GM19372 (cell line): ENCODE results near the gene WTAP.
"Not testable (repeated sequence)": the region's sequence is repeated elsewhere in the genome, so short reads cannot be mapped to it uniquely, and the experiment has no call there.

Source experiments
- ATAC-seq: cut with Tn5 transposase; IDR thresholded peaks from one replicate; pipeline ENCODE4 v1.9.1; 2021; ENCODE audit warnings: mild to moderate bottlenecking, low read depth, moderate library complexity; ENCODE audit not compliant: unreplicated experiment

WTAP gene

GRCh38 chr6:159726255-159726917 lies 920 bp upstream of the WTAP start:
- ATAC-seq, result peak; percentile 21

DNA sequence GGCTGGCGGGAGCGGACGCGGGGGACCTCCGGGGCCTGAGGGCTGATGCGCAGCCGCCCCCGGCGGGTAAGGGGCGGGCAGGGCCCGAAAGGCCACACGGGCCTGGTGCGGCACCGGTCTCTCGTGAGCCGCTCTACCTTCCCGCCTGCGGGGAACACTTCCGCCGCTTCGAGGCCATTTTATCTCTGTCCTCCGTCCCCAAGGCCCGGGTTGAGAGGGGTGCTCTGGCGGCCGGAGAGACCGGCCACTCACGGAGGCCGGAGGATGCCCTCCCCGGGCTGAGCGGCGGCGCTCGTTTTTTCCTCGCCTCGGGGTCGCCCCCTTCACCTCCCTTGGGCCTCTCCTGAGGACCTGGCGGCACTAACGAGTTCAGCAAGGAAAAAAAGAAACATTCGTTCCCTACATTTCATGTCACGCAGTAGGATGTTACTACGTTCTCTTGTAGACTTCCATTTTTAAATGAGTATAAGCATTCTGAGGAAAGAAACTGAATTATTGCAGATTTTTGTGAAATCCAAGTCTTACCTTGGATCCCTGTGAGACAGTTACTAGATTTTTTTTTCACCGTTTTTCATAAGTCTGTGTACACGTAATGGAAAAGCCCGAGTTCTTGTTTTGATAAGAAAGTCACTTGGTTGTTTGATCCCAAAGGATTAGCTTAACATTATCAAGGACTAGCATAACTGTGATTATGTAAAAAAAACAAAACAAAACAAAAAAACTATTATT lies 575 bp downstream of the WTAP start:
- peak; percentile 26 for ATAC-seq

DNA sequence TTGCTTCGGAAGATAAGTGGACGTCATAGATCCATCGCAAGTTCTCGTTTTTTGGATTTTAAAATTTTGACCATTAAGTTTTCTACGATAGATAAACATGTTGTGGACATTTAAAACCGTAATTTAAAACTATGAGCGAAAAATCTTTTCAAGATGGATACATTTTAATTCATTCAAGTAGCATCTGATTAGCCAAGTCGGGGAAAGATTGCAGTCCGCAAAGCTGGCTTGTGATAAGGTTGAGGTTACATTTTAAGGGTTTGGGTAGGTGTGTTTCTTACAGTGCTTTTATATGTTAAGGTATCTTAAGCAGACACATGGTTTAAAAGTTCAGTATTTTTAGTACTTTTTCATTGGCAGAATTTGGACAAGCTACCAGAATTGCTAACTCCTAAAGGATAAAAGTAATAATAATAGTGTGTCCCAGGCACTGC lies 1.2 kb downstream of the WTAP start:
- no peak for ATAC-seq

- ATAC-seq, result no peak
Measured at GRCh38 chr6:159729598-159730331, 2.5 kb downstream of the WTAP start.

DNA sequence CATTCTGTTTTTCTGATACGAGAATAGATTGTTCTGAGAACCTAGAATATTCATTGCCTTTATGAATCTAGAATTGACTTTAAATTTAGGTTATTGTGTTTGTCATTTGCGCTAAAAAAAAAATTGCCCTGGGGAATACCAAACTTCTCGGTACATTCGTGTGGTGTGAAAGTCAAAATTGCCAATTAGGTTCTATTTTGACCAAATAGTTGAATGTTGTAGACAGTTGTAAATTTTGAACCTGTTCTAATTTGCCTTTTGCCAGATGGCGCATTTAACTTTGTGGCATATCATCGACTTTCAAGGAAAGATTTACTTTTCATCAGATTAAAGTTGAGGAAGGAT lies 3.0 kb downstream of the WTAP start:
- no peak for ATAC-seq

GRCh38 chr6:159732550-159732949 lies 5.2 kb downstream of the WTAP start:
- not testable (repeated sequence) for ATAC-seq

GRCh38 chr6:159733395-159733794 lies 6.1 kb downstream of the WTAP start:
- not testable (repeated sequence) for ATAC-seq

- no peak for ATAC-seq
Measured at GRCh38 chr6:159736908-159737307, 9.6 kb downstream of the WTAP start.

DNA sequence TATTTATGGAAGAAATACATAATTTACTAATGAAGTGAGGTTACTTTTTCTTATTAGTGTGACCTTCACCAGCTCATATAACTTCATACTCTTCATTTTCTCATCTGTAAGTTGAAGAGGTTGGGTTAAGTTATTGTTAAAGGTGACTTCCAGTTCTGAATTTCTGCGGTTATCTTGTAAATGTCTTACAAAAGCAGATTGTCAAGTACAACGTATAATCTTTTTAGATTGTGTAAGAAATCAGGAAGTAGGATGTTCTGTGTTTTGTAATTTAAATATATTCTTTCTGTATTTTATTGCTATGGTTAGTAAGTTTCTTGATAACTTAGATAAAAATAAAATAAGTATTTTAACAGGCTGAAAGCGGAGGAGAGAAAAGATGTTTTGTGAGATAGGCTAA lies 12.0 kb downstream of the WTAP start:
- ATAC-seq, result no peak

DNA sequence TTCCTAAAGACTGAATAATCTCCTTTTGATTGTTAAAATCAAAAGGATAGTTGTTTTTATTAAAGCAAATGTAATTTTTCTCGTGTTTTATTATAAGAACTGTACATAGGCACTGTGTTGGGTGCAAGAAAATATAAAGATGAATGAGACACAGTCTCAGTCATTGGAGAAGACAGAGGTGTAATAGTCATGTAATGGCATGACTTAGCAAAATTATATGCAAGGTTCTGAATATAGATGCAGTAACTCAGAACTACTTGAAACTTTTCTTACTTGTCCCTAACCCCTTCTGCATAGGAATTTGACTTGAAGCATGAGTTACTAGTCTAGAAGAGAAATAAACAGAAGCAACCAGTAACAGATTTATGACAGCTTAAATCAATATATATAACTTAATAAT lies 14.9 kb downstream of the WTAP start:
- no peak for ATAC-seq

- ATAC-seq, result no peak
Measured at GRCh38 chr6:159745081-159745480, 17.8 kb downstream of the WTAP start.

- no peak for ATAC-seq
Measured at GRCh38 chr6:159746759-159747158, 19.5 kb downstream of the WTAP start.

- ATAC-seq, result not testable (repeated sequence)
Measured at GRCh38 chr6:159748127-159748526, 20.8 kb downstream of the WTAP start.

- no peak for ATAC-seq
Measured at GRCh38 chr6:159751448-159751847, 24.1 kb downstream of the WTAP start.

DNA sequence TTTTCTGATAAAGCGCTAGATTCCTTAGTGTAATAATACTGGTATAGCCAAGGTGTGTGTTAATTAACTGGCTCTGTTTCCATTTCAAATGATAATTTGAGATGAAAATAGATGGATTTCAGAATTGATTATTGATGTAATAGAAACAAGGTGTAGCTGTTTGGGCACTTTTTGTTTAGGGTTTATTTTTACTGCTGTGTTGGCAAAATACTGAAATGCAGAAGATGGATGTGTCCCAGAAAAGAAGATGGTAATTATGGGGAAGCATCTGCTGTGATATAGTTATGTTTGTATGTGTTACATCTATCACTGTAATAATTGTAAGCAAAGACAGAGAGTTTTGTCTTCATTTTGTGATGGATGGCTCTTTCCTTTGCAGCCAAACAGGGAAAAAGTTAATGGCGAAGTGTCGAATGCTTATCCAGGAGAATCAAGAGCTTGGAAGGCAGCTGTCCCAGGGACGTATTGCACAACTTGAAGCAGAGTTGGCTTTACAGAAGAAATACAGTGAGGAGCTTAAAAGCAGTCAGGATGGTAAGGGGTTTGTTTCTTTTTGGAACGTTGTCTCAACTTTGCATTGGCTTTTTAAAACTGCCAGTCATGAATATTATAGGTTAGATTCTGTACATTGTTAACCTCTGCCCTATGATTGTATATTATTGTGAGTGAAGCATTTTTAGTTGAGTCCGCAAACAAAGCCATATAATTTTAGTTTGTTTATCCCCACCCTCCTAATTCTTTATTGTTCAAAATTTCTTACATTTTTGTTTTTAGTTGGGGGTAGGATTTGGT lies 26.0 kb downstream of the WTAP start:
- ATAC-seq, result no peak

DNA sequence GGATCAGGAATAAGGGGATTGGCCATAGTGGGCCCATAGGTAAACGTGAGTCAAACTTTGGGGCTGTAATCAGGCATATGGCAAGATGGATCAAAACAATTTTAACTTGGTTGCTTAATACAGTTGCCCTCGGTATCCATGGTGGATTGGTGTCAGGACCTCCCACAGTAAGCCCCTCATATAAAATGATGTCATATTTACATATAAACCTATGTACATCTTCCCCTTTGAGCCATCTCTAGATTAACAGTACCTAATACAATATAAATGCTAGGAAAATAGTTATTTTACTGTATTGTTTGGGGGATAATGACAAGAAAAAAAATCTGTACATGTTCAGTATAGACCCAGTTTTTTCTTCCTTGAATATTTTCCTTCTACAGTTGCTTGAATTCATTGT lies 27.1 kb downstream of the WTAP start:
- ATAC-seq, result no peak

GRCh38 chr6:159754959-159755914 lies 27.9 kb downstream of the WTAP start:
- no peak for ATAC-seq

GRCh38 chr6:159756508-159756907 lies 29.2 kb downstream of the WTAP start:
- ATAC-seq, result no peak
